HepG2 (cell line): ENCODE measurements around the gene KRTAP5-2.

Experiments used
- ARHGAP35 ChIP-seq: sonication (generic); formaldehyde crosslinking; IDR thresholded peaks from 2 replicates; pipeline ENCODE4 v1.9.0; 2022; ENCODE audit warnings: mild to moderate bottlenecking, inconsistent platforms, moderate library complexity, missing genetic modification reagents, borderline replicate concordance
- HDAC2 ChIP-seq: sonication (generic); formaldehyde crosslinking; IDR thresholded peaks from 2 replicates; pipeline ENCODE4 v1.4.0; 2020; ENCODE audit warnings: missing genetic modification reagents
- IKZF1 ChIP-seq: fragments of 450-650 bp; IDR thresholded peaks from 2 replicates; pipeline ENCODE4 v1.7.1; 2016
- NCOR1 ChIP-seq: fragments of 200-600 bp; sonication (generic); IDR thresholded peaks from 2 replicates; pipeline ENCODE4 v1.7.0; 2017; ENCODE audit warnings: antibody characterized with exemption, low read length, borderline replicate concordance
- NR3C1 ChIP-seq: sonication (generic); formaldehyde crosslinking; IDR thresholded peaks from 2 replicates; pipeline ENCODE4 v1.4.0; 2020; ENCODE audit warnings: missing genetic modification reagents
- POLR2A ChIP-seq, 2 experiments: IDR thresholded peaks; 2 replicates each; pipeline ENCODE4 v1.6.1; 2011; ENCODE audit warnings: low read depth in 2 of 2, low read length in 2 of 2, mild to moderate bottlenecking in 1 of 2, moderate library complexity in 1 of 2; ENCODE audit not compliant: insufficient read depth in 1 of 2
- SRF ChIP-seq: IDR thresholded peaks from 2 replicates; pipeline ENCODE4 v1.6.1; 2011; ENCODE audit warnings: mild to moderate bottlenecking, low read depth, low read length, moderate library complexity
- ZFP36 ChIP-seq: fragments of 150-350 bp; IDR thresholded peaks from 2 replicates; pipeline ENCODE4 v1.6.1; 2018; ENCODE audit warnings: borderline replicate concordance, low read length, low read depth; ENCODE audit not compliant: partially characterized antibody

DNA sequence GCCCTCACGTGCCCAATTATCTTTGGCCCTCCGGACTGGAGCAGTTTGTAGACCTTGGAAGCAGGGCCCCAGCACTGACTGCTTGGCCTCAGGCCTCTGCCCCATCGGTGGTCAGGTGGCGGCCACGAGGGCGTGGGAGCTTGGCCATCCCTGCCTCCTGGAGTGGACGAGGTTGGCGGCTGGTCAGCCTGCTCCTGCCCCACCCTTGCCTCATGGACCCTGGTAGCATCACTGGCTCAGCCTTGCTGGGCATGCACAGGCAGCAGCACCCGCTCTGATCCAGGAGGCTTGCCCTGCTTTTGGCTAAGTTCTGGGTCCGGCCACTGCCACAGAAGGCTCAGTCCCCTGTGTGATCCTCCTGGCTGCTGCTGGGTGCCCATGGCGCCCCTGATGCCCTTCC is 6.1 kb upstream of the KRTAP5-2 start:
- TF ChIP-seq ZFP36 (no peak), NCOR1 (no peak), POLR2A (IDR thresholded peaks at IDR 0.05; ENCODE audit: insufficient read depth in 1 of 2, low read depth in 2 of 2, low read length in 2 of 2) (no peak), NR3C1 (CRISPR knock-in tag) (no peak), SRF (no peak), ARHGAP35 (no peak), HDAC2 (CRISPR knock-in tag) (no peak), IKZF1 (no peak)
